Liver (tissue), 9 donors: ENCODE results near the gene RPL13A. TPM values are rescaled to one million over a fixed set of nuclear protein-coding genes. Genes with fewer than 3 reads are reported as not detected.

ENCODE experiments used
- DNase-seq: peaks from one replicate; pipeline ENCODE4 v3.0.0-alpha.2; 2017; ENCODE audit warnings: low spot score
- H3K27ac ChIP-seq, 2 donors: one replicate each; pipeline ENCODE4 v1.7.0; 2013; ENCODE audit warnings: inconsistent platforms in 2 of 2, low read length in 2 of 2, control low read depth in 1 of 2, low read depth in 1 of 2, mild to moderate bottlenecking in 1 of 2
- H3K27me3 ChIP-seq, 4 donors: one replicate each; pipeline versions ENCODE4 v1.6.1 to v1.7.0; 2013; ENCODE audit warnings: low read length in 3 of 4, inconsistent platforms in 1 of 4, mild to moderate bottlenecking in 1 of 4, moderate library complexity in 1 of 4; ENCODE audit not compliant: control insufficient read depth in 4 of 4, insufficient read depth in 4 of 4
- H3K36me3 ChIP-seq, 4 donors: one replicate each; pipeline versions ENCODE4 v1.6.1 to v1.7.0; 2013; ENCODE audit warnings: low read length in 3 of 4, mild to moderate bottlenecking in 3 of 4, low read depth in 1 of 4, moderate library complexity in 1 of 4; ENCODE audit not compliant: control insufficient read depth in 4 of 4, insufficient read depth in 3 of 4
- H3K4me1 ChIP-seq, 4 donors: one replicate each; pipeline versions ENCODE4 v1.6.1 to v1.7.0; 2013; ENCODE audit warnings: low read length in 3 of 4, mild to moderate bottlenecking in 3 of 4, moderate library complexity in 1 of 4; ENCODE audit not compliant: control insufficient read depth in 4 of 4, insufficient read depth in 4 of 4
- H3K4me3 ChIP-seq, 3 donors: one replicate each; pipeline versions ENCODE4 v1.6.1 to v1.7.0; 2013; ENCODE audit warnings: low read length in 3 of 3, control low read depth in 1 of 3, low read depth in 1 of 3, mild to moderate bottlenecking in 1 of 3
- H3K9ac ChIP-seq, 2 donors: one replicate each; pipeline ENCODE4 v1.7.0; 2013; ENCODE audit warnings: low read length in 2 of 2, mild to moderate bottlenecking in 2 of 2, moderate library complexity in 2 of 2, control low read depth in 1 of 2, low read depth in 1 of 2
- H3K9me3 ChIP-seq, 4 donors: one replicate each; pipeline versions ENCODE4 v1.6.1 to v1.7.0; 2013; ENCODE audit warnings: low read length in 3 of 4; ENCODE audit not compliant: control insufficient read depth in 4 of 4
- ATF3 ChIP-seq: IDR thresholded peaks from 2 replicates; pipeline ENCODE4 v1.6.1; 2016; ENCODE audit warnings: antibody characterized with exemption
- CTCF ChIP-seq: fragments of 150-350 bp; IDR thresholded peaks from 2 replicates; pipeline ENCODE4 v1.5.1; 2017; ENCODE audit warnings: improper control_type of control experiment, low read depth, low read length; ENCODE audit not compliant: missing input control
- EGR1 ChIP-seq, 2 donors: IDR thresholded peaks; 2 replicates each; pipeline ENCODE4 v1.6.1; 2016 to 2018; ENCODE audit warnings: antibody characterized with exemption in 2 of 2, low read depth in 2 of 2
- FOXA1 ChIP-seq: IDR thresholded peaks from 2 replicates; pipeline ENCODE4 v1.6.1; 2016; ENCODE audit warnings: antibody characterized with exemption
- FOXA2 ChIP-seq: IDR thresholded peaks from 2 replicates; pipeline ENCODE4 v1.6.1; 2016; ENCODE audit warnings: antibody characterized with exemption
- GABPA ChIP-seq, 2 donors: IDR thresholded peaks in 1 of 2; conservative IDR thresholded peaks in 1 of 2; 2 replicates each; pipeline ENCODE4 v1.6.1; 2016; ENCODE audit warnings: antibody characterized with exemption in 2 of 2, mild to moderate bottlenecking in 1 of 2, moderate library complexity in 1 of 2
- HNF4A ChIP-seq, 2 donors: conservative IDR thresholded peaks; 2 replicates each; pipeline ENCODE4 v1.6.1; 2016; ENCODE audit warnings: antibody characterized with exemption in 2 of 2, mild to moderate bottlenecking in 2 of 2
- HNF4G ChIP-seq: IDR thresholded peaks from 2 replicates; pipeline ENCODE4 v1.6.1; 2016; ENCODE audit warnings: antibody characterized with exemption
- JUND ChIP-seq, 2 donors: IDR thresholded peaks; 2 replicates each; pipeline ENCODE4 v1.6.1; 2016; ENCODE audit warnings: antibody characterized with exemption in 2 of 2
- MAX ChIP-seq: IDR thresholded peaks from 2 replicates; pipeline ENCODE4 v1.6.1; 2016; ENCODE audit warnings: antibody characterized with exemption
- NR2F2 ChIP-seq: IDR thresholded peaks from 2 replicates; pipeline ENCODE4 v1.6.1; 2016; ENCODE audit warnings: antibody characterized with exemption
- RAD21 ChIP-seq, 2 donors: IDR thresholded peaks; 2 replicates each; pipeline ENCODE4 v1.6.1; 2016; ENCODE audit warnings: antibody characterized with exemption in 2 of 2, mild to moderate bottlenecking in 2 of 2
- REST ChIP-seq: IDR thresholded peaks from 2 replicates; pipeline ENCODE4 v1.6.1; 2016; ENCODE audit warnings: antibody characterized with exemption, mild to moderate bottlenecking
- RXRA ChIP-seq, 2 donors: IDR thresholded peaks; 2 replicates each; pipeline ENCODE4 v1.6.1; 2017 to 2018; ENCODE audit warnings: antibody characterized with exemption in 2 of 2, mild to moderate bottlenecking in 1 of 2
- SP1 ChIP-seq: IDR thresholded peaks from 2 replicates; pipeline ENCODE4 v1.6.1; 2018; ENCODE audit warnings: antibody characterized with exemption, mild to moderate bottlenecking
- TAF1 ChIP-seq: conservative IDR thresholded peaks from 2 replicates; pipeline ENCODE4 v1.6.1; 2016; ENCODE audit warnings: antibody characterized with exemption, mild to moderate bottlenecking
- YY1 ChIP-seq: IDR thresholded peaks from 2 replicates; pipeline ENCODE4 v1.6.1; 2016; ENCODE audit warnings: antibody characterized with exemption, mild to moderate bottlenecking
- ZBTB33 ChIP-seq: IDR thresholded peaks from 2 replicates; pipeline ENCODE4 v1.6.1; 2016; ENCODE audit warnings: antibody characterized with exemption
- WGBS: extraction: QIAGEN DNeasy Blood & Tissue Kit; methylation state at CpG from one replicate; pipeline ENCODE4 v1.1.7; 2013; 5-methylcytosine and 5-hydroxymethylcytosine counted together
- polyA plus RNA-seq, 2 donors: library from polyadenylated mRNA; stranded (reverse) in 1 of 2; unstranded in 1 of 2; fragments of 200-250 nt in 1 of 2; fragments of >200 nt in 1 of 2; fragmentation: Nextera tagmentation in 1 of 2; extraction: Ambion mirVana in 1 of 2; gene quantifications; one replicate each; pipeline versions ENCODE4 v1.2.1 to v1.2.3, GENCODE V29; 2013 to 2015
- total RNA-seq, 2 donors: library from RNA; depleted of rRNA; stranded (reverse); fragments of >200 nt; gene quantifications; one replicate each; pipeline ENCODE4 v1.2.3, GENCODE V29; 2014
- donor health status: healthy.
- donor health status: healthy.
- donor health status: healthy.
- donor health status: healthy.
- donor health status: healthy.

Gene RPL13A
- total and polyA plus RNA-seq, 4 donors = 444 to 1,553 (median 746) TPM

GRCh38 chr19:49456326-49456725 is 31.1 kb upstream of the RPL13A start:
- Histone ChIP-seq H3K9me3 (no peaks in the 10 kb centered on the region), H3K27me3 (no peaks in the 10 kb centered on the region), H3K9ac (no peak overlapping the region), H3K4me1 (peaks cover 0 to 16% (median 3%) of the 10 kb centered on the region in 4 donors), H3K27ac (no peak overlapping the region), H3K36me3 (peaks cover 0 to 3% (median 1%) of the 10 kb centered on the region in 4 donors), H3K4me3 (no peak overlapping the region)
- DNase-seq = no peak
- TF ChIP-seq JUND (IDR thresholded peaks at IDR 0.05) (no peak), FOXA2 (no peak), REST (no peak), HNF4A (conservative IDR thresholded peaks at IDR 0.05) (no peak), GABPA (IDR thresholded peaks at IDR 0.05 in 1 of 2, conservative IDR thresholded peaks at IDR 0.05 in 1 of 2) (no peak), ATF3 (no peak), SP1 (no peak), TAF1 (no peak), FOXA1 (no peak), EGR1 (IDR thresholded peaks at IDR 0.05; ENCODE audit: low read depth in 2 of 2) (no peak), ZBTB33 (no peak), CTCF (no peak), YY1 (no peak), MAX (no peak), RAD21 (IDR thresholded peaks at IDR 0.05) (no peak), HNF4G (no peak), NR2F2 (no peak), RXRA (IDR thresholded peaks at IDR 0.05) (no peak)
- WGBS = 91% methylated on average over 5 of the region's 5 CpGs
